Skin of body (tissue), 2 donors: ENCODE measurements around the gene WDR6. TPM values are rescaled to one million over a fixed set of nuclear protein-coding genes. Genes with fewer than 3 reads are reported as not detected.

Experiments used
- DNase-seq: peaks from one replicate; lab custom pipeline; 2025; lab: John Stamatoyannopoulos, UW
- total RNA-seq: library from RNA; depleted of rRNA; stranded (reverse); fragments of >200 nt; gene quantifications from one replicate; pipeline ENCODE4 v1.2.3, GENCODE V29; 2014

The WDR6 gene
- total RNA-seq, 1 donor from 2014 or later = 55.6 TPM

DNA sequence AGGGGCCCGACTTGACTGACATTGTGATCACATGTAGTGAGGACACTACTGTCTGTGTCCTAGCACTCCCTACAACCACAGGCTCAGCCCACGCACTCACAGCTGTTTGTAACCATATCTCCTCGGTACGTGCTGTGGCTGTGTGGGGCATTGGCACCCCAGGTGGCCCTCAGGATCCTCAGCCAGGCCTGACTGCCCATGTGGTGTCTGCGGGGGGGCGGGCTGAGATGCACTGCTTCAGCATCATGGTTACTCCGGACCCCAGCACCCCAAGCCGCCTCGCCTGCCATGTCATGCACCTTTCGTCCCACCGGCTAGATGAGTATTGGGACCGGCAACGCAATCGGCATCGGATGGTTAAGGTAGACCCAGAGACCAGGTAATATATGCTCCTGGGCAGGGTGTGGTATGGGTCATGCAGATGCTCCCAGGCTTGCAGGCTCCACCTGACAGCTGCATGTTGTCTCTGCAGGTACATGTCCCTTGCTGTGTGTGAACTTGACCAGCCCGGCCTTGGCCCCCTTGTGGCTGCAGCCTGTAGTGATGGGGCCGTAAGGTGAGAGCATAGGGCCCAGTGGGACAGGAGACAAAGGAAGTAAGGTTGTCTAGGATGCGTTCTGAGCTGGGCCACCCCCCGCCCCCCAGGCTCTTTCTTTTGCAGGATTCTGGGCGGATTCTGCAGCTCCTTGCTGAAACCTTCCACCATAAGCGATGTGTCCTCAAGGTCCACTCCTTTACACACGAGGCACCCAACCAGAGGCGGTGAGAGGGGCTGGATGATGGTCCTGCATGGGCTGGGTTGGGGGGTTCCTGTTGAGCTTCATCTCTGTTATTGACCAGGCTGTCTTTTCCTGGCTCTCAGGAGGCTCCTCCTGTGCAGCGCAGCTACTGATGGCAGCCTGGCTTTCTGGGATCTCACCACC is 6.8 kb downstream of the WDR6 start:
- no peak for DNase-seq

DNA sequence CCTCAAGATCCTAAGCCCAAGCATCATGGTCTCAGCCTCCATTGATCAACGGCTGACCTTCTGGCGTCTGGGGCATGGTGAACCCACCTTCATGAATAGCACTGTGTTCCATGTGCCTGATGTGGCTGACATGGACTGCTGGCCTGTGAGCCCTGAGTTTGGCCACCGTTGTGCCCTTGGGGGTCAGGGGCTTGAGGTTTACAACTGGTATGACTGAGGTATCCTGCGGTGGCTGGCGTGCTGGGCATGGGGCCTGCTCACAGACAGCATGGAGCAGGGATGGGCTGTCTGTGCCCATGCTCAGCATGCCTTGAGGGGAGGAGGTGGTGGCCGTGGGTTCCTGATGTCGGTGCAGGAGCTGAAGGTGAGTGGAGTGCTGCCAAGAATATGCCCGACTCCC is 7.9 kb downstream of the WDR6 start:
- DNase-seq = no peak

DNA sequence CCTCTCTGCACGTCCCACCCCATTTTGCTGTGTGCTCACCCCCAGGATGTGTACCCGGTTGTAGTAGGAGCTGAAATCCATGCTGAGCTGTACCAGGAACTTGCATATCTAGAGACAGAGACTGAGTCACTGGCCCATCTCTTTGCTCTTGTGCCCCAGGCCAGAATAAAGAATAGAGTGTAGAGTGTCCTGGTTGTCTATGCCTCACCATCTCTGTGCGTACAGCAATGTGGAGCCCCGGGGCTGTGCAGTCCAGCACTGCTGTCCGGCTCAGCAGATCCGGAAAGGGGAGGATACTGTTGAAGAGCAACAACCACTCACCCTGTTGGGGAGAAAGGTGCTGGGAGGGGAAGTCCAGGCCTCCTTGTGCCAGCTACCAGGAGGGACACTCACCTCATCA is 8.6 kb downstream of the WDR6 start:
- no peak for DNase-seq

DNA sequence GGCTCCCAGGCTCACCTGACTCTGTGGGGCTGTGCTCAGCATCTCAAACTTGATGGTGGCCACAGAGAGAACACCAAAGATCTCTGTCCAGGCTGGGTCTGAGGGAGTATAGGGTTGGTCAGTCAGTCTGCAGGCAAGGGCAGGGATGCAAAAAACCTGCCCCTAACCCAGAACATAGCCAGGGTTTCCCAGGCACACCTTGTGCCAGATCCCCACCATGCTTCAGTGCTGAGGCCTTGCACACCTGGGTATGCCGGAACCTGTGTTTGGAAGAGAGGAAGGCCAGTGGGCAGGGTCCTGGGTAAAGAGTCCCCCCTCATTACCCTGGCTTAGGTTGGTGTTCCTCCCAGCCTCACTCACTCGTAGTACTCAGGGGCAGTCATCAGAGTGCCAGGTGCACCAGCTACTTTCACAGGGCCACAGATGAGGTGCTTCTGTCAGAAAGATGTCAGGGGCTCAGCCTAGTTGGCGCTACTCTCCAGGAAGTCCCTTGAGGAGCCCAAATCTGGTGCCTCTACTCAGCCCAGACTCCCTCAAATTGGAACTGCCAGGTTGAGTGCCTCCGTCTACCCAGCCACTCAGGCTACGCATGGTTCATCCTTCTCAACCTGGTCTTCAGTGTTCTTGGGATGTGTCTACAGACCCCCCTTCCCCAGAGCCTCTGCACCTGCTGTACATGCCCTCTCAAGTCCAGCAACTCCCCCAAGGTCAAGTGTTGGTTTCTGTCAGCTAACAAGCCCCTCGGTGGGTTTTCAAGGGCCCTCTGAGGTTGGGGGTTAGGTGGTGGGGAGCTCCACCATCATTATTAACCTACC is 9.4 kb downstream of the WDR6 start:
- no peak for DNase-seq

DNA sequence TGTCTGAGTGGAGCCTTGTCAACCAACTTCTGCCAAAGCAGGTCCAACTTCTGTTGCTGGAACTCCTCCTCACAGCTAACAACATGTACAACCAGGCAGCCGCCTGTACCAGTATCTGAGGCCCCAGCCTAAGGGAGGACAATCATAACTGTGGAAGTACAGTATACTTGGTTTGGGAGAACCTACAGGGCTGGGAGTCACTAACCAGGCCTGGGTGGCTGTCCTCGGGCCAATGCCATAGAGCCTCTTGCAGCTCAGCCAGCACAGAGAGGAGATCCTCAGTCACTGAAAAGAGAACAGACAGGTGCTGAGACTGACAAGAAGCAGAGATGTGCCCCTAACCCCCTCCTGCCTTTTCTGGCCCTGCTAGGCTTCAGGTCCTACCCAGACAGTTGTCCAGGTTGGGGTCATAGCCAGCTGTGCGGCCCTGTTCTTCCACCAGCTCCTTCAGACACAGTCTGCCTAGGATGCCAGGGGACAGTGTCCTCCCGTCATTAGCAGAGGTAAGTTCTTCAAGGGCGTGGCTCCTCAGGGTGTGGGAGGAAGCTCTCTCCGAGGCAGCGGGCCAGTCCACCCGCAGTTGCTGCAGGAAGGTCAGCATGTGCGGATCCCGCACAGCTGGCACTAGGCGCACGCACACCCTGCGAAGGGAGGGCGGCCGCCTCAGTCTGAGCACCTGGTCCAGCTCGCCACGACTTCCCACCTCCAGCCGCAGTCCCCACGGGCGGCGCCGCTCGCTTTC is 10.2 kb downstream of the WDR6 start:
- no peak for DNase-seq

DNA sequence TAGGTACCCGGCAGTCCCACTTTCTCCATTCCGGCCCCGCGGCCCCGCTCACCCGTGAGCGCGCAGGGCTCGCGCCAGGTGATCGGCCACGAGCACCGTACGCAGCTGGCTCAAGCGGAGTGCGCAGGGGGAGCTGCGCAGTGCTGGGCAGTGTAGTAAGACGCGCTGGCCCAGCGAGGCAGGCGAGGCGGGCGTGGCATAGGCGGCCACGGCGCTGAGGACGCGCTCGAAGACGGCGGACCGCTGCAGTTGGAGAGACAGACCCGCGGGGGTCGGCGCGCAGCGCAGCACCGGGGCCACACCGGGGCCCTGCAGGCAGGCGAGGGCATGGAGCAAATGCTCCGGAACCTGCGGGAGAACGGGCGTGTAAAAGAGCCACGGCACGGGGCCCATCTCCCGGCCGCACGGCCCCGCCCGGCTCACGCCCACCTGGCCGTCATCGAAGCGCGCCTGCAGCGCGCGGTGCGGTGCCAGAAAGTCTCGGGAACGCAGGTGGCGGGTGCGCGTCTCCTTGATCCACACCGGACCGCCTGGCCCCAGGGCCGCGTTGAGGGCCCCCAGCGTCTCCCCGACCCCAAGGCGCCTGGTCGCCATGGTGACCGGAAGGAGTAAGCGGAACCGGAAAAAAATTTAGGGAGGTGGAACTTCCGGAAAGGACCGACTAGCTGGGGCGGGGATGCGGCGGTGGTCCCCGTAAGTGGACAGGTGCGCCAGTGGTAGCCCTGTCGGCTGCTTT is 10.9 kb downstream of the WDR6 start, which contains the start of gene DALRD3:
DALRD3 (minus strand) TSS at position 610 of the 736 bp plus-strand sequence; CDS start at position 594, 16 bp downstream.
- DNase-seq = no peak

DNA sequence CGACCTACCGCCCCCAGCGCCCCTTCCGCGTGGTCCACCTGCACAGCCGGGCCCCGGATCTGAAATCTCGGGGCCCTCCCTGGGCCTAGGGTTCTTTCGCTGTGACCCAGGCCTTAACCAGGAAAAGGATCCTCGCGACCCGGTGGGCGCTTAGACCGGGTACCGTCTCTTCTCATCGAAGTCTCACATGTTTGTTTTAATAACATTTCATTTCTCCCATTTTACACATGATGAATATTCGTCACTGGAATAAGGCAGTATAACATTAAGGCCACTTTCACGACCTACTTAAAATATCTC is 11.5 kb downstream of the WDR6 start:
- no peak for DNase-seq

DNA sequence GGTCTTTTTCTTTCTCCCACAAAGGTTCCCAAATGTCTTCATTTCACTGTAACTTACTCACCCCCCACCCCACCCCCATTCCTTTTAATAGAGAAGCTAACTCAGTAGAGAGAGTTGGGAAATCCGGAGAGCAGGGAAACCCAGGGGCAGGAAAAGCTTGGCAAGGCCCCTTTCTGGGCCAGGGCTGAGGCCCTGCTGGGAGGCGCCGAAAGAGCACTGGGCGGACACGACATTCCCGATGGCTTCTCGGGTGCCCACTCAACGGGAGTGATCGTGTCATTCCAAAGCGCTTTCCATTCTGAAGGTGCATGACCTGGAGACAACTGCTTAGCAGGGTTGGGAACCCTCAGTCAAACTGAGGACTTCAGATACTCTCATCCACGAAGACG is 12.7 kb downstream of the WDR6 start:
- DNase-seq = no peak

DNA sequence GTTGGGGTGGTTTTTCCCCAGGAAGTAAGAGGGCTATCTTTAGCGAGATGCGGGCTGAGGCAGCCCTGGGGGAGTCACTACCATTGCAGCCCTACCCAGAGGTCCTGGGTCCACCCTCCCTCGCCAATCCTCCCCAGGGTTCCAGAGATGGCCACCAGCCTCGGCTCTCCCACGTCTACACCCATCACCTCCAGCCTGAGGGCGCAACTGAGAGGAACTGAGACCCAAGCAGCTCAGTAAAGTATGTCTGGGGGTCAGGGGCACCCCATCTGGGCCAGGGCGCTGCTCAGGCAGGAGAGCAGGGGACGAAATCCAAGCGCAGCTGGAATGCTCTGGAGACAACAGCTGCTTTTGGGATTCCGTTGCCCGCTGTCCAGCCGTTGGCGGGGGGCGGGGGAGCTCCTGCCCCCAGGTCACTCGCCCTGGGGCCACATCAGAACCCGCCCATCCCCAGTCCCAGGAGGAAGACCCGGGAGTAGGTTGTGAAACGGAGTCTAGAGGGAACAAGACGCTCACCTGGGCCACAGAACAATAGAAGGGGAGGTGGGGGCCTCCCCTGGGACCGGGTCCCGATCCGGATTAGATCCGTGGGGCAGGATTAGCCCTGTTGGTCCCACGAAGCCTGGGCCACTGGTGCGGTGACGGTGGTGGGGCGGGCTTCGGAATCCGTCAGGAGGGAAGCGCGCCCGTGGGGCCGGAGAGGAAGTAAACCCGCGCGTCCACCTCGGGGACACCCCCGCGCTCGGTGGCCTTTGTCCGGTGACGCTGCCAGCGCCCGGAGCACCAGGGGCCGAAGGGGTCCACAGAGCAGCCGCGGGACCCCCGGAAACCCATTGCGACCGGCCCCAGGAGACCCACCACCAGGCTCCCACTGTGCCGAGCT is 13.4 kb downstream of the WDR6 start:
- DNase-seq = no peak

DNA sequence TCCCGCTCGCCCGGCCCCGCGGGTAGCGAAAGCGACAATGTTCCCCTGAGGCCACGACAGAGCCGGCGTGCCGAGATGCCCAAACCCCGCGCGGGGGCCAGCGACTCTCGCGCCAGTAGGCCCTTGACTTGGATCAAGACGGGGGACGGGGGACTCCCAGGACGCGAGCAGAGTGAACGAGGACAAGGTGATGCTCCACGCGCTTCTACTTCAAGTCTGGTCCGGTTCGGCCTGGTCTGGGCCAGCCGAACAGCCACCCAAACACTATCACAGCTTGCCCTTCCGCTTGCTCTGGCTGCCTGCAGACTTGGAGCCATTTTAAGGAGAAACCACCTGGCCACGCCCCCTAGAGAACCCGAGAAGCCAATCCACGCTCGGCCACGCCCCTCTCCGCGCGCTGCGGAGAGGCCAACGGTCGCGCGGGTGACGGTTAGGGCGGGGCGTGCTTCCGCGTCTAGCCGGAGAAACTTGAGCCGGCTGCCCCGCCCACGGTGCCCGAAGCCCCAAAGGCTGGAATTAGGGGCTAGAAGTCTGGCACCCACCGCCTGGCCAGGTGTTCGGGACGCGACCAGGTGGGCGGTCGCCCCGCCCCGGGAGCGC is 14.1 kb downstream of the WDR6 start:
- peak; percentile 95 for DNase-seq

DNA sequence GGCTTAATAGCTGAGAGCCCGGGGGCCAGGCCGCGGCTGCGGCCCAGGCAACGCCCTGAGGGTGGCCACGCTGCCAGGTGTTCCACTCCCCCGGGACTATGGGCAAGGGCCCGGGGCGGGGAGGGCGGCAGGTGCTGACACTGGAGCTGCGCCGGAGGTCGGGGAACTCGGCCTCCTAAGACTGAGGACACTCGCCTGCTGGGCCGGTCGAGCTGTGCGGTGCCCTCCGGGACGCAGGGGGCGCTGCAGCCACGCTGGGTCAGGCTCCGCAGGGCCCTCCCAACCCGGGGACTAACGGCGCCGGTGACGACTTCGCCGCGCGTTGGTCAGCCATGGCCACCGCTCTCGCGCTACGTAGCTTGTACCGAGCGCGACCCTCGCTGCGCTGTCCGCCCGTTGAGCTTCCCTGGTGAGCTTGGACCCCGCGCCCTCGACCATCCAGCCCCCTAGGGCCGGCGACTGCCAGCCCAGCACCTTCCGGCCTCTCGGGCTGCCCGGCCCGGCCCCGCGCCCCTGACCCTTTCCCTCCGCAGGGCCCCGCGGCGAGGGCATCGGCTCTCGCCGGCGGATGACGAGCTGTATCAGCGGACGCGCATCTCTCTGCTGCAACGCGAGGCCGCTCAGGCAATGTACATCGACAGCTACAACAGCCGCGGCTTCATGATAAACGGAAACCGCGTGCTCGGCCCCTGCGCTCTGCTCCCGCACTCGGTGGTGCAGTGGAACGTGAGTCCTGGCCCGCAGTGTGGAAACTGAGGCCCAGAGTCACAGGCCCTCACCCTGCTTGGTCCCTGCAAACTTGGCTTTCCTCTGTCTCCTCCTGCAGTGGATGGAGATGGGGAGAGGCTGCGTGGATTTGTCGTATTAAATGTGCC is 14.9 kb downstream of the WDR6 start, which contains the start of gene NDUFAF3:
NDUFAF3 (plus strand) TSS at position 309 of the 875 bp plus-strand sequence; CDS start at position 333, 24 bp downstream.
- DNase-seq = peak; percentile 79

DNA sequence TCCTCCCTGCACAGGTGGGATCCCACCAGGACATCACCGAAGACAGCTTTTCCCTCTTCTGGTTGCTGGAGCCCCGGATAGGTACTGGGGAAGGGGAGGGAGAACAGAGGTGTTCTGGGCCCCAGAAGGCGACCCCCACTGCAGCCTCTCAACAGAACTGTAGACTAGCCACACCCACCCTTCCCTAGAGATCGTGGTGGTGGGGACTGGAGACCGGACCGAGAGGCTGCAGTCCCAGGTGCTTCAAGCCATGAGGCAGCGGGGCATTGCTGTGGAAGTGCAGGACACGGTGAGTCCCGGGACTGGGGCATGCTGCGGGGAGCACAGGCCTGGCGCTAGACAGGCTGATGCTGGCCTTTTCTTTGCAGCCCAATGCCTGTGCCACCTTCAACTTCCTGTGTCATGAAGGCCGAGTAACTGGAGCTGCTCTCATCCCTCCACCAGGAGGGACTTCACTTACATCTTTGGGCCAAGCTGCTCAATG is 15.5 kb downstream of the WDR6 start:
- DNase-seq = no peak

DNA sequence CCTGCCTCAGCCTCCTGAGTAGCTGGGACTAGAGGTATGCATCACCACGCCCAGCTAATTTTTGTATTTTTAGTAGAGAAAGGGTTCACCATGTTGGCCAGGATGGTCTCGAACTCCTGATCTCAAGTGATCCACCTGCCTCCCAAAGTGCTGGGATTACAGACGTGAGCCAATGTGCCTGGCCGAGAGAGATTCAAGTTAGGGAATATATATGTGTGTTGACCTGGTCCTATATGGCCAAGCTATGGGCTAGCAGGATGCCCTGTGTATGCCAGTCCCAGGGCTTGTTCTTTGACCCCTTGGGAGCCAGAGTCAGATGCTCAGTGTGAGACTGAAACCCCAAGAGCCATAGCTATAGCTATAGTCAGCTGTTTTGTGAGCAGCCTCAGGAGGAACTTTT is 16.6 kb downstream of the WDR6 start:
- no peak for DNase-seq

DNA sequence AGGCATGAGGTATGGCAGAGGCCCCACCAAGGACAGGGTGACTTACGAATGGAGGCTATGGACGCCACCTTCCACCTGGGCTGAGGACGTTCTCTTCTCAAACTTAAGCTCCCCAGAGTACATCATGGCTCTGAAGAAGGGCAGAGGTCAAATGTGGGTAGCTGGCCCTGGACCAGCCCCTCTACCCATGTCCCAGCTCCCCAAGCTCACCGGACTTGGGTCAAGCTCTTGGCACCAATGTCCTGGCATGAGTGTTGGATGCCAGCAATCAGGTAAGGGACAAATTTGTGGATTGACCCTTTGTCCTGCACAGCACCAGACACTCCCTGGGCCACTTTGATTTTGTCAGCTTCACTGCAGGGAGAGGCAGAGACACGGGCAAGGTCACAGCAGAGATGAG is 17.3 kb downstream of the WDR6 start:
- DNase-seq = no peak

DNA sequence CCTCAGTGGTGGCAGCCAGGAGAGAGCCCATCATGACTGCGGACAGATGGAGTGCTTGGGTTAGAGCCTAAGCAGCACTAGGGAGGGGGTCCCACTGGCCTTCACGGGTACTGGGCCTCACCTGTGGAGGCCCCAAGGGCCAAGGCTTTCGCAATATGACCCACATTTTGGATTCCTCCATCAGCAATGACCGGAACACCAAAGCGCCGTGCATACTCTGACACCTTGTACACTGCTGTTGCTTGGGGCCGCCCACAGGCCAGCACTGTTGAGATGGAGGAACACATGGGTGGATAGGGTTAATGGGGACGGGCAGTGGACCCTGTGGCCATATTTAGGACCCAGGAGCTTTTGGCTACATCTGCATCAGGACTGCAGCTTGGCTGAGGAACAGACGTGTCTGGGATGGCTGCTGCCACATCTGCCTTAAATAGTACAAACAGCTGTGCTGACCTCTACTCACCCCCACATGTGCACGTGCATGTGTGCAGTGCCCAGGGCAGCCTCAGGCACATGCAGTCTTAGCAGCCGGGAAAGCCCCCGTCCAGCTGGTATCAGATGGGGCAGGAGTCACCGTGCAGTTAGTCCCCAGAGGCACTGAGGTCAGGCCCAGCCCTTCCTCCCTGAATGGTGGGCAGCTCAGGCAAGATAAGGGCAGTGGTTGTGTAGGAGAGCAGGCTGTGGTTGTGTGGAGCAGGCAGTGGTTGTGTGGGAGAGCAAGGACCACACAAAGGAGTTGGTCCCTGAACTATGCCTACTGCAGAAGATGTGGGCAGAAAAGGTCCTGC is 18.0 kb downstream of the WDR6 start:
- no peak for DNase-seq

DNA sequence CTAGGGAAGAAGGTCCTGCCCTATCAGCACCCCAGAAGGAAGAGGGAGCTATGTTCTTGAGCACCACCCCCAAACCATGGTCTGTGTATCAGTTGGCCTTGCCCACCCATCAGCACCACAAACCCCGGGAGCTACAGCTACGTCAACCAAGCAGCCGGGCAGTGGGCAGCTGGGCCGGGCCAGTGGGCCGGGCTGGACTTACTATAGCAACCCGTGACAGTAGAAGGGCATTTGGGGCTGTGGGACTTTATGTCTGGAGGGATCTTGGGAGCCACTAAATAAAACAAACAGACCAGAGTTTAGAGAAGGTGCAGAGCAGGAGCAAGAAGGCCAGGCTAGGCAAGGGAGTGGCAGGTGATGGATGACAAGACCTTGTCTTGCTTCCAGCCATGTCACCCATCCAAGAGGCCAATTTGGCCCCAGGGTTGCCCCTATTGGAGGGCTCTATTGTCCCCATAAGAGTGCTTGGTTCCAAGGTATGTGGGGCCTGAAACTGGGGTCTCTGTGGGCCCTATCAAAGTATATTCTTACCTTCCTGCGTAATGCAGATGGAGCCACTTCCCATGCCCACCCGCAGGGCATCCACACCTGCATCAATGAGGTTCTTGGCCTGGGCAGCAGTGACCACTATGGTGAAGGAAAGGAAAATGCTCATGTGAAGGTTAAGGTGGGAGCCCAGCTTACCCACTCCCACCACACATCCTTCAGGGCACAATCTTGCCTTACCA is 18.8 kb downstream of the WDR6 start:
- DNase-seq = no peak

DNA sequence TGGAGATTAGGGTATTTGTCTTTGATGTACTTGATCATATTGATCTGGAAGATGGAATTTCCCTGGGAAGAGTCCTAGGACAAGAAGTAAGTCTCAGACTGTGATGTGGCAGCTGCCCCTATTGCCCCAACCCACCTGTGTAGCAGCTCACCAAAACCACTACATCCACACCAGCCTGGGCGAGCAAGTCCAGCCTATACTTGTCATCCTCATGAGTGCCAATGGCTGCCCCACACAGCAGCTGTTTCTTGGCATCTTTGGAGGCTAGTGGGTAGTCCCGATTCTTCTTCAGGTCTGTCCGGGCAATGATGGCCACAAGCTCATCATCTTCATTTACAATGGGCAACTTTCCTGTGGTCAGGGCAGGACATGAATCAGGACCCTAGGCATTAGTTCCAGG is 19.3 kb downstream of the WDR6 start:
- DNase-seq = no peak
